Measurements from ENCODE around the gene FAM210A.
A peak's percentile ranks its signal among the peaks of the same experiment; 100 is the strongest.

FAM210A gene

GRCh38 chr18:13735681-13736080 lies 9.3 kb upstream of the FAM210A start:
- Histone ChIP-seq H3K36me3 (ENCODE audit: control insufficient read depth in 1 of 2, insufficient read depth in 2 of 2, low read length in 2 of 2) (peaks cover 11 to 57% of the 10 kb centered on the region in 2 donors), H3K4me1 (ENCODE audit: control insufficient read depth in 1 of 2, insufficient read depth in 2 of 2, low read length in 2 of 2) (no peaks in the 10 kb centered on the region), H3K9me3 (ENCODE audit: control insufficient read depth in 1 of 2, low read length in 2 of 2) (no peaks in the 10 kb centered on the region), H3K9ac (ENCODE audit: low read depth in 1 of 2, low read length in 2 of 2) (no peak overlapping the region), H3K27me3 (ENCODE audit: control insufficient read depth in 1 of 2, insufficient read depth in 2 of 2, low read length in 2 of 2) (no peaks in the 10 kb centered on the region), H3K4me3 (ENCODE audit: low read depth in 1 of 2, low read length in 2 of 2) (no peak overlapping the region), H3K27ac (ENCODE audit: low read depth, low read length) (no peak overlapping the region)

GRCh38 chr18:13730481-13730880 lies 4.1 kb upstream of the FAM210A start:
- H3K9me3 ChIP-seq (ENCODE audit: control insufficient read depth in 1 of 2, low read length in 2 of 2), result no peaks in the 10 kb centered on the region
- no peak overlapping the region for H3K4me3 ChIP-seq (ENCODE audit: low read depth in 1 of 2, low read length in 2 of 2)
- no peak overlapping the region for H3K9ac ChIP-seq (ENCODE audit: low read depth in 1 of 2, low read length in 2 of 2)
- H3K4me1 ChIP-seq (ENCODE audit: control insufficient read depth in 1 of 2, insufficient read depth in 2 of 2, low read length in 2 of 2), result peaks cover 12% of the 10 kb centered on the region in 2 donors
- no peaks in the 10 kb centered on the region for H3K27me3 ChIP-seq (ENCODE audit: control insufficient read depth in 1 of 2, insufficient read depth in 2 of 2, low read length in 2 of 2)
- H3K27ac ChIP-seq (ENCODE audit: low read depth, low read length), result no peak overlapping the region
- H3K36me3 ChIP-seq (ENCODE audit: control insufficient read depth in 1 of 2, insufficient read depth in 2 of 2, low read length in 2 of 2), result peaks cover 10 to 17% of the 10 kb centered on the region in 2 donors

- no peaks in the 10 kb centered on the region for H3K27me3 ChIP-seq (ENCODE audit: control insufficient read depth in 1 of 2, insufficient read depth in 2 of 2, low read length in 2 of 2)
- no peaks in the 10 kb centered on the region for H3K9me3 ChIP-seq (ENCODE audit: control insufficient read depth in 1 of 2, low read length in 2 of 2)
Measured at GRCh38 chr18:13726972-13727331, 594 bp upstream of the FAM210A start.

GRCh38 chr18:13725566-13726231 lies 659 bp downstream of the FAM210A start:
- H3K27me3 ChIP-seq (ENCODE audit: control insufficient read depth in 1 of 2, insufficient read depth in 2 of 2, low read length in 2 of 2), result no peaks in the 10 kb centered on the region
- peaks cover 18 to 24% of the 10 kb centered on the region in 2 donors for H3K4me1 ChIP-seq (ENCODE audit: control insufficient read depth in 1 of 2, insufficient read depth in 2 of 2, low read length in 2 of 2)
- no peaks in the 10 kb centered on the region for H3K9me3 ChIP-seq (ENCODE audit: control insufficient read depth in 1 of 2, low read length in 2 of 2)
- peaks cover 0 to under 1% of the 10 kb centered on the region in 2 donors for H3K36me3 ChIP-seq (ENCODE audit: control insufficient read depth in 1 of 2, insufficient read depth in 2 of 2, low read length in 2 of 2)
- peak overlapping the region; percentile 83 to 97 for H3K4me3 ChIP-seq (ENCODE audit: low read depth in 1 of 2, low read length in 2 of 2)
- H3K9ac ChIP-seq (ENCODE audit: low read depth in 1 of 2, low read length in 2 of 2), result peak overlapping the region; percentile 70 to 92
- peak overlapping the region; percentile 72 for H3K27ac ChIP-seq (ENCODE audit: low read depth, low read length)

More at GRCh38 chr18:13726972-13727331, 594 bp upstream of the FAM210A start:
- Histone ChIP-seq H3K27ac (ENCODE audit: low read depth, low read length) (peak overlapping the region; percentile 87), H3K9ac (ENCODE audit: low read depth in 1 of 2, low read length in 2 of 2) (peak overlapping the region; percentile 70 to 92), H3K4me1 (ENCODE audit: control insufficient read depth in 1 of 2, insufficient read depth in 2 of 2, low read length in 2 of 2) (peaks cover 18 to 24% of the 10 kb centered on the region in 2 donors), H3K36me3 (ENCODE audit: control insufficient read depth in 1 of 2, insufficient read depth in 2 of 2, low read length in 2 of 2) (peaks cover 0 to 4% of the 10 kb centered on the region in 2 donors), H3K4me3 (ENCODE audit: low read depth in 1 of 2, low read length in 2 of 2) (peak overlapping the region; percentile 83 to 97)

GRCh38 chr18:13720847-13721246 lies 5.5 kb downstream of the FAM210A start:
- H3K9me3 ChIP-seq (ENCODE audit: control insufficient read depth in 1 of 2, low read length in 2 of 2), result peaks cover 0 to 5% of the 10 kb centered on the region in 2 donors
- H3K4me3 ChIP-seq (ENCODE audit: low read depth in 1 of 2, low read length in 2 of 2), result no peak overlapping the region
- no peak overlapping the region for H3K27ac ChIP-seq (ENCODE audit: low read depth, low read length)
- H3K9ac ChIP-seq (ENCODE audit: low read depth in 1 of 2, low read length in 2 of 2), result no peak overlapping the region
- peaks cover 0 to 2% of the 10 kb centered on the region in 2 donors for H3K36me3 ChIP-seq (ENCODE audit: control insufficient read depth in 1 of 2, insufficient read depth in 2 of 2, low read length in 2 of 2)
- peaks cover 8 to 14% of the 10 kb centered on the region in 2 donors for H3K4me1 ChIP-seq (ENCODE audit: control insufficient read depth in 1 of 2, insufficient read depth in 2 of 2, low read length in 2 of 2)
- no peaks in the 10 kb centered on the region for H3K27me3 ChIP-seq (ENCODE audit: control insufficient read depth in 1 of 2, insufficient read depth in 2 of 2, low read length in 2 of 2)

GRCh38 chr18:13720123-13720522 lies 6.2 kb downstream of the FAM210A start:
- H3K9me3 ChIP-seq (ENCODE audit: control insufficient read depth in 1 of 2, low read length in 2 of 2), result peaks cover 0 to 5% of the 10 kb centered on the region in 2 donors
- H3K4me1 ChIP-seq (ENCODE audit: control insufficient read depth in 1 of 2, insufficient read depth in 2 of 2, low read length in 2 of 2), result peaks cover 2 to 8% of the 10 kb centered on the region in 2 donors
- no peak overlapping the region for H3K4me3 ChIP-seq (ENCODE audit: low read depth in 1 of 2, low read length in 2 of 2)
- H3K27ac ChIP-seq (ENCODE audit: low read depth, low read length), result no peak overlapping the region
- H3K27me3 ChIP-seq (ENCODE audit: control insufficient read depth in 1 of 2, insufficient read depth in 2 of 2, low read length in 2 of 2), result no peaks in the 10 kb centered on the region
- no peak overlapping the region for H3K9ac ChIP-seq (ENCODE audit: low read depth in 1 of 2, low read length in 2 of 2)
- peaks cover 0 to 2% of the 10 kb centered on the region in 2 donors for H3K36me3 ChIP-seq (ENCODE audit: control insufficient read depth in 1 of 2, insufficient read depth in 2 of 2, low read length in 2 of 2)

GRCh38 chr18:13716916-13717315 lies 9.4 kb downstream of the FAM210A start:
- Histone ChIP-seq H3K4me3 (ENCODE audit: low read depth in 1 of 2, low read length in 2 of 2) (no peak overlapping the region), H3K27me3 (ENCODE audit: control insufficient read depth in 1 of 2, insufficient read depth in 2 of 2, low read length in 2 of 2) (no peaks in the 10 kb centered on the region), H3K9me3 (ENCODE audit: control insufficient read depth in 1 of 2, low read length in 2 of 2) (peaks cover 0 to 5% of the 10 kb centered on the region in 2 donors), H3K36me3 (ENCODE audit: control insufficient read depth in 1 of 2, insufficient read depth in 2 of 2, low read length in 2 of 2) (peaks cover 0 to 2% of the 10 kb centered on the region in 2 donors), H3K9ac (ENCODE audit: low read depth in 1 of 2, low read length in 2 of 2) (no peak overlapping the region), H3K4me1 (ENCODE audit: control insufficient read depth in 1 of 2, insufficient read depth in 2 of 2, low read length in 2 of 2) (no peaks in the 10 kb centered on the region), H3K27ac (ENCODE audit: low read depth, low read length) (no peak overlapping the region)

GRCh38 chr18:13715330-13715729 lies 11.0 kb downstream of the FAM210A start:
- Histone ChIP-seq H3K36me3 (ENCODE audit: control insufficient read depth in 1 of 2, insufficient read depth in 2 of 2, low read length in 2 of 2) (no peaks in the 10 kb centered on the region), H3K9ac (ENCODE audit: low read depth in 1 of 2, low read length in 2 of 2) (no peak overlapping the region), H3K27me3 (ENCODE audit: control insufficient read depth in 1 of 2, insufficient read depth in 2 of 2, low read length in 2 of 2) (no peaks in the 10 kb centered on the region), H3K4me3 (ENCODE audit: low read depth in 1 of 2, low read length in 2 of 2) (no peak overlapping the region), H3K27ac (ENCODE audit: low read depth, low read length) (no peak overlapping the region), H3K4me1 (ENCODE audit: control insufficient read depth in 1 of 2, insufficient read depth in 2 of 2, low read length in 2 of 2) (no peaks in the 10 kb centered on the region), H3K9me3 (ENCODE audit: control insufficient read depth in 1 of 2, low read length in 2 of 2) (peaks cover 0 to 5% of the 10 kb centered on the region in 2 donors)

- Histone ChIP-seq H3K4me3 (ENCODE audit: low read depth in 1 of 2, low read length in 2 of 2) (no peak overlapping the region), H3K4me1 (ENCODE audit: control insufficient read depth in 1 of 2, insufficient read depth in 2 of 2, low read length in 2 of 2) (no peaks in the 10 kb centered on the region), H3K27ac (ENCODE audit: low read depth, low read length) (no peak overlapping the region), H3K9ac (ENCODE audit: low read depth in 1 of 2, low read length in 2 of 2) (no peak overlapping the region), H3K36me3 (ENCODE audit: control insufficient read depth in 1 of 2, insufficient read depth in 2 of 2, low read length in 2 of 2) (no peaks in the 10 kb centered on the region), H3K9me3 (ENCODE audit: control insufficient read depth in 1 of 2, low read length in 2 of 2) (peaks cover 0 to 5% of the 10 kb centered on the region in 2 donors), H3K27me3 (ENCODE audit: control insufficient read depth in 1 of 2, insufficient read depth in 2 of 2, low read length in 2 of 2) (no peaks in the 10 kb centered on the region)
Measured at GRCh38 chr18:13713455-13714055, 12.8 kb downstream of the FAM210A start.

GRCh38 chr18:13712400-13713131 lies 13.8 kb downstream of the FAM210A start:
- H3K27ac ChIP-seq (ENCODE audit: low read depth, low read length), result no peak overlapping the region
- H3K27me3 ChIP-seq (ENCODE audit: control insufficient read depth in 1 of 2, insufficient read depth in 2 of 2, low read length in 2 of 2), result no peaks in the 10 kb centered on the region
- H3K4me3 ChIP-seq (ENCODE audit: low read depth in 1 of 2, low read length in 2 of 2), result no peak overlapping the region
- H3K9ac ChIP-seq (ENCODE audit: low read depth in 1 of 2, low read length in 2 of 2), result no peak overlapping the region
- no peaks in the 10 kb centered on the region for H3K36me3 ChIP-seq (ENCODE audit: control insufficient read depth in 1 of 2, insufficient read depth in 2 of 2, low read length in 2 of 2)
- no peaks in the 10 kb centered on the region for H3K4me1 ChIP-seq (ENCODE audit: control insufficient read depth in 1 of 2, insufficient read depth in 2 of 2, low read length in 2 of 2)
- no peaks in the 10 kb centered on the region for H3K9me3 ChIP-seq (ENCODE audit: control insufficient read depth in 1 of 2, low read length in 2 of 2)

All from duodenal mucosa (tissue), 2 donors.